Stimulated activated CD4-positive, alpha-beta T cell treated with anti-CD3 and anti-CD28 coated beads, TNF-alpha, amount 100 ng/mL, for 24 hours (primary cell): ENCODE results near the gene VDR.
"Not testable (repeated sequence)": the region's sequence is repeated elsewhere in the genome, so short reads cannot be mapped to it uniquely, and the experiment has no call there.

Experiments
- DNase-seq, 3 experiments: peaks; one replicate each; pipeline ENCODE4 v3.0.0-alpha.2; 2020; ENCODE audit warnings: low read depth in 3 of 3

The VDR gene

GRCh38 chr12:47848853-47849252 lies 55.9 kb downstream of the VDR start:
- no peak for DNase-seq

GRCh38 chr12:47846294-47846996 lies 58.3 kb downstream of the VDR start:
- no peak for DNase-seq

GRCh38 chr12:47845081-47845480 lies 59.7 kb downstream of the VDR start:
- no peak for DNase-seq

GRCh38 chr12:47844264-47845019 lies 60.4 kb downstream of the VDR start:
- no peak for DNase-seq

- no peak for DNase-seq
Observed at GRCh38 chr12:47843226-47843980, 61.4 kb downstream of the VDR start.

GRCh38 chr12:47842543-47842942 lies 62.3 kb downstream of the VDR start:
- DNase-seq: not testable (repeated sequence)

- DNase-seq: no peak
Observed at GRCh38 chr12:47841910-47842309, 62.9 kb downstream of the VDR start.

GRCh38 chr12:47841501-47841900 lies 63.3 kb downstream of the VDR start:
- DNase-seq: no peak

- no peak for DNase-seq
Observed at GRCh38 chr12:47840571-47840970, 64.2 kb downstream of the VDR start.

- no peak for DNase-seq
Observed at GRCh38 chr12:47839214-47839876, 65.4 kb downstream of the VDR start.

- no peak for DNase-seq
Observed at GRCh38 chr12:47838286-47838931, 66.4 kb downstream of the VDR start.

- peak in 1 of 3 experiments; percentile 54 for DNase-seq
Observed at GRCh38 chr12:47837190-47838171, 67.3 kb downstream of the VDR start.

- no peak for DNase-seq
Observed at GRCh38 chr12:47835831-47836155, 69.0 kb downstream of the VDR start.

GRCh38 chr12:47835006-47835830 lies 69.6 kb downstream of the VDR start:
- DNase-seq: no peak

- no peak for DNase-seq
Observed at GRCh38 chr12:47834199-47834903, 70.4 kb downstream of the VDR start.

GRCh38 chr12:47833591-47834012 lies 71.2 kb downstream of the VDR start:
- DNase-seq: no peak

- DNase-seq: peak in 1 of 3 experiments; percentile 83
Observed at GRCh38 chr12:47832263-47832933, 72.4 kb downstream of the VDR start.

GRCh38 chr12:47829584-47829983 lies 75.2 kb downstream of the VDR start:
- DNase-seq: no peak
